GM19397 (cell line): ENCODE data around the gene C2orf76.
"Not testable (repeated sequence)": the region's sequence is repeated elsewhere in the genome, so short reads cannot be mapped to it uniquely, and the experiment has no call there.

ENCODE experiments used
- ATAC-seq: cut with Tn5 transposase; IDR thresholded peaks from one replicate; pipeline ENCODE4 v1.9.1; 2021; ENCODE audit warnings: mild to moderate bottlenecking, moderate library complexity; ENCODE audit not compliant: unreplicated experiment

The C2orf76 gene

GRCh38 chr2:119377993-119378345 lies 11.3 kb upstream of the C2orf76 start:
- no peak for ATAC-seq

GRCh38 chr2:119377294-119377992 lies 10.8 kb upstream of the C2orf76 start:
- ATAC-seq: no peak

DNA sequence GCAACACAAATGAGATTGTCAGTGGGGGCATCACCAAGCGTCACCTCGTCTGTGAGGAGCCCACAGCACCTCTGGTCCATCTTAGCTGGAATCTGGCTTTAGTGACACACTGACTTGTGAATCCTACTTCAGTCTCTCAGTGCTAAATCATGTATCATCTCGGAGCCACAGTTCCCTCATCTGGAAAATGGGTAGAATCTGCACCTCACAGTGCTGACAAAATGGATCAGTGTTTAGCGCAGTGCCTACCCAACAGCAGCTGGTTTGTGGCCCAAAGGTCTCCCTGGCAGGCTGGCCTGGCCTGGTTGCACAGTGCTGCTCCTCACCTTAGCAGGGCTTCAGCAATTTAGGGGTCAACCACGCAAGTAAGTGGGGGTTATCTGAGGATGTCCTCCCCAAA lies 10.2 kb upstream of the C2orf76 start:
- ATAC-seq: no peak

GRCh38 chr2:119376406-119376805 lies 9.8 kb upstream of the C2orf76 start:
- ATAC-seq: not testable (repeated sequence)

GRCh38 chr2:119373907-119374745 lies 7.5 kb upstream of the C2orf76 start:
- not testable (repeated sequence) for ATAC-seq

DNA sequence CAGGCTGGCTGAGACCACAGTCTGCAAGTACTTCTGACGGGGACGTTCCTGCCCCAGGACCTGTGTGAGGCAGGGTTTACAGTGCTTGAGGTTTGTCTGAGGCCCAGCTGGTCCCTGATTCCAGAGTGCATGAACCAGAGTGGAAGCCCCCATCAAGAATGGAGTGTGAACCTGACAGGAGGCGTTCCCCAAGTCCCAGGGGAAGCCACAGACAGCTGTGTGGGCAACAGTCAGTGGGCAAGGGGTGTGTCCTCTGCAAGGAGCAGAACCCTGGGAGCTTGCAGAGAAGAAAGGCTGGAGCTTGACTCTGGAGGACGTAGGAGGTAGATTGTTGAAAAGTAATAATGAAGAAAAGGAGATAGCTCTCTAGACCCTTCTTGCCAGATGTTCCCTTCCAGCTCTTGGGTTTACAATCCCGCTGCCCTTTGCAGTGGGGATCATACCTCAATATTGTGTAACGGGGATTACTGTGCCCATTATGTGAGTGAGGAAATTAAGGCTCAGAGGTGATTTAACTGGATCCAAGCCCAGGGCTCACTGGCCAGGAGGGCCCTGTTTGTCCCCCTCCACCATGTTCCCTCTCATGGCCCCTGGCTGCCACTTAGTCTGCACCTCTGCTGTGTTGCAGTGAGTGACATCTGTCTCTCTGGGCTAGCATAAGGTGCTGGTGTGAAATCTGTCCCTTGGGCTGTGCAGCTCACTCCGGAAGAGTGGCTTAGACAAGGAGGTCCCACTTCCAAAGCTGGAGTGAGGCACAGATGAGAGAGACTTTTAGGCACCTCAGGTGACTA lies 6.3 kb upstream of the C2orf76 start:
- no peak for ATAC-seq

DNA sequence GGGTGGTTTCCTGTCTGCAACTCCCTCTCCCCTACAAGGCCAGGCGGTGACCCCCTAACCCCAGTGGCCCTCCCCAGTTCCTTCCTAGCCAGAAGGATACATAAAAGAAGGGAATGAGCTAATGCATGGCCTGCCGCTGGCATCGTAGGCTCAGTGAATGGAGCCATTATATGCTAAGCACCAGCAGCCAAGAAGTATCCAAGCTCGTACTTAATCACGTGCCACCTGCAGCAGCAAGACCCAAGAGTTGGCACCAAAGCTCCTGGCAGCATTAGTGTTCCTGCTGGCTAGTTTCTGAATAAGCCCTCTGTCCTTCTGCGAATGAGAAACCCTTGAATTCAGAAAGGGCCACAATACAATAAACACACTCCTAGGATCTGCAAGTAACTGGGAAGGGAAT lies 4.5 kb upstream of the C2orf76 start:
- no peak for ATAC-seq

DNA sequence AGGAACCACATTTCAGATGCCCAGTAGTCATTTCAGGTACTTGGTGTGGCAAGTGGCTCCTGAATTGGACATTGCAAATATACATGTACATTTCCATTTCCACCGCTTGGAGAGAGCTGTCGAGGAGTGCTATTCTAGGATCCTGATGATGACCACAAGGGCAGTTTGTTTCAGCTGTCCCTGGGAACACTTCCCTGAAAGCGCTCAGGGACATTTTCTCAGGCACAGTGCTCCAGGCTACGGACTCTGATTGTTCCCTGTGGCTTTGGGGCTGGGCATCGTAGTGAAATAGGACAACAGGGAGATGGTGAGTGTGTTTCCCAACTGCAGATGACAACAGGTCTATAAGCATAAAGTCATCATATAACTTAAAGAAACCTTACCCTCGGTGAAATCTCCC lies 3.2 kb upstream of the C2orf76 start:
- no peak for ATAC-seq

DNA sequence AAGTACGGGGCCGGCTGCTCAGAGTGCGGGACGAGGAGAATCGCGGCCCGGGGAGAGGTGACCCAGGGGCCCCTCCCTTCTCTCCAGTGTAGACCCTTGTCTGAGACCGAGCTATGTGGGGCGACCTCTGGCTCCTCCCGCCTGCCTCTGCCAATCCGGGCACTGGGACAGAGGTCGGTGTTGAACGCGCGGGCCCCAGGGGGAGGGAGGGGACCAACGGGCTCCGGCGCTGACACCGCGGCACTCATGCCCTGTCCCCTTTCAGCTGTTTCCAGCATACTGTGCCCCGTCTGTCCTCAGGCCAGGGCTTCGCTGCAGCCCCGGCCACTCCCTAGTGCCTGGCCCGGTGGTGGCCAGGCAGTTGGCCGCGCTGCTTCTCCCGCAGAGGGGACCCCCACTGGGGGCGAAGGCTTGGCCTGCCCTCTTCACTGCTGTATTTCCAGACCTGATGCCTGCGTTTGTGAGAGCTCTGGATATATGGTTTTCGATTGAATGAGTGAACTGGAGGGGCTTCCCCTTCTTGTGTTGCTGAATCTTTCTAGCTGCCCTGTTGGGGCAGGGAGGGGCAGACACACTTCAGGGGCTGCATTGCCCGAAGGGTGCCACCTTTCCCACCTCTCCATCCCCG lies 952 bp upstream of the C2orf76 start:
- peak; percentile 29 for ATAC-seq

GRCh38 chr2:119366161-119366648 lies 429 bp downstream of the C2orf76 start:
- ATAC-seq: peak; percentile 2

GRCh38 chr2:119365436-119365835 lies 1.2 kb downstream of the C2orf76 start:
- ATAC-seq: no peak

GRCh38 chr2:119364798-119365197 lies 1.8 kb downstream of the C2orf76 start:
- ATAC-seq: no peak

- ATAC-seq: no peak
Measured at GRCh38 chr2:119360423-119360966, 6.1 kb downstream of the C2orf76 start.

DNA sequence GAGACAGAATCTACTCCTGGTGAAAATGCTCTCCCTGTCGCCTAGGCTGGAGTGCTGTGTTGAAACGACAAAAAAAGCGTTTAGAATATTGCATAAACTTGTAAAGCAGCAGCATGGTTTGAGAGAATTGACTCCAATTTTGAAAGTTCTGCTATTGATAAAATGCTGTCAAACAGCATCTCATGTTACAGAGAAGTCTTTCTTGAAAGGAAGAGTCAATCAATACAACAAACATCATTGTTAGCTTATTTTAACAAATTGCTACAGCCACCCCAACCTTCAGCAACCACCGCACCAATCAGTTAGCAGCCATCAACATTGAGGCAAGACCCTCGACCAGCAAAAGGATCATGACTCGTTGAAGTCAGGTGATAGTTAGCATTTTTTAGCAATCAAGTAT lies 6.9 kb downstream of the C2orf76 start:
- no peak for ATAC-seq

GRCh38 chr2:119354860-119355259 lies 11.8 kb downstream of the C2orf76 start:
- ATAC-seq: no peak

DNA sequence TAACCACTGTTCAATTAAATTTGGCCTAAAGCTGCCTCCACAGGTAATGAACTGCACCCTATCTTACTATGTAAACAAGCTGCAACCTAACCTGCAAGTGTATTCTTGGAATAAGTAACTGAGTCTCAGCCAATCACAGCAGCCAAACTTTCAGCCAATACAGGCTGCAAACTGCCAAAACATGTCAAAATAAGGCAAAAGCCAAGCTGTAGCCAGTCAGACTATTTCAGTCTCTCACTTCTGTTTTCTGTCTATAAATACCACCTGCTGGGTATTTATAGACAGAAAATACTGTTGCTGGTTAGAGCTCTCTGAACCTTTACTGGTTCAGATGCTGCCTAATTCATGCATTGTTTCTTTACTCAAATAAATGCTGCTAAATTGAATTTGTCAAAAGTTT lies 14.3 kb downstream of the C2orf76 start:
- ATAC-seq: peak; percentile 86

GRCh38 chr2:119350311-119350998 lies 16.2 kb downstream of the C2orf76 start:
- no peak for ATAC-seq

DNA sequence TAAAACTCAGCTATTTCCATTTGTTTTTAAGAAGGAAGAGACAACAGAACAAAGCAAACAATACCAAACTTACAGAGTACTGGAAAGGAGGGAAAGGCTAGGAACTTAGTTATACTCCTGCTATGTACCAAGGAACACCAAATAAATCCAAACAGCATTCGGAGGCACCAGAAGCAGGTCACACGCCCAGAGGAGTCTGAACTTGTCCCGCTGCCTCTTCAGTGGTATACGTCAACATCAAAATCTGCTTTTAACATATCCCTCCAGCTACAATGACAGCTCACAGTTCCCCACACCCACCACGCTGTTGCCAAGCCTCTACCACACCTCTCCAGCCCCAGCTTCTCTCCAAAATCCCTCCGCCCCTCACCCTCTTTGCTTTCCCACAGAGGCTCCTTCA lies 17.3 kb downstream of the C2orf76 start:
- ATAC-seq: no peak

GRCh38 chr2:119341684-119342083 lies 24.9 kb downstream of the C2orf76 start:
- ATAC-seq: no peak

DNA sequence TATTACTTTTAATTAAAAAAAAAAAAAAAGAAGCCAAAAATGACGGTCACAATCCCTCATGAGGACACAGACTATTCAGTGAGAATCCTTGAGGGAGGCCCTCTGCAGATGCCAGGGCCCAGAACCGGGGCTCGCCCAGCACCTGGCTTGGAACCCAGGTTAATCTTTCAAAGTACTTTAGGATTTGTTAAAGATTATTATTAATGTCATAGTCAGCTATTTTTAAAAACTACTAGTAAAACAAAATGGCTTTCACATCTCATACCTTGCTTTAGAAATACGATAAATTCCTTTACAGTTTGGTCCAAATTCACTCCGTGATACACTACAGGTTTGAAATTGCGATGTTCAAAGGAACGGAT lies 27.1 kb downstream of the C2orf76 start:
- ATAC-seq: no peak
